Middle frontal gyrus (tissue), 1 donor: ENCODE data around the gene ANKFN1.

Source experiments
- DNase-seq: peaks from one replicate; pipeline ENCODE4 v3.0.0-alpha.2; 2015; ENCODE audit warnings: low spot score; ENCODE audit errors: extremely low spot score

ANKFN1 gene

GRCh38 chr17:56146534-56146933, 6.7 kb upstream of the ANKFN1 start:
- no peak for DNase-seq

GRCh38 chr17:56148333-56148732, 4.9 kb upstream of the ANKFN1 start:
- no peak for DNase-seq

GRCh38 chr17:56149266-56150036, 3.8 kb upstream of the ANKFN1 start:
- no peak for DNase-seq

- DNase-seq = no peak
Observed at GRCh38 chr17:56150649-56151048, 2.6 kb upstream of the ANKFN1 start.

GRCh38 chr17:56157845-56158244, 4.6 kb downstream of the ANKFN1 start:
- no peak for DNase-seq

GRCh38 chr17:56158344-56158743, 5.1 kb downstream of the ANKFN1 start:
- no peak for DNase-seq

- no peak for DNase-seq
Observed at GRCh38 chr17:56158915-56159825, 5.9 kb downstream of the ANKFN1 start.

GRCh38 chr17:56159826-56160380, 6.6 kb downstream of the ANKFN1 start:
- no peak for DNase-seq

- no peak for DNase-seq
Observed at GRCh38 chr17:56160422-56160821, 7.1 kb downstream of the ANKFN1 start.

GRCh38 chr17:56165072-56165641, 11.9 kb downstream of the ANKFN1 start:
- no peak for DNase-seq

GRCh38 chr17:56167491-56167890, 14.2 kb downstream of the ANKFN1 start:
- no peak for DNase-seq

- no peak for DNase-seq
Observed at GRCh38 chr17:56169621-56170020, 16.3 kb downstream of the ANKFN1 start.

- DNase-seq = no peak
Observed at GRCh38 chr17:56171186-56171959, 18.1 kb downstream of the ANKFN1 start.

- DNase-seq = no peak
Observed at GRCh38 chr17:56172517-56172982, 19.3 kb downstream of the ANKFN1 start.

GRCh38 chr17:56173026-56173425, 19.8 kb downstream of the ANKFN1 start:
- no peak for DNase-seq

- DNase-seq = no peak
Observed at GRCh38 chr17:56173958-56174835, 20.9 kb downstream of the ANKFN1 start.

GRCh38 chr17:56175299-56175955, 22.2 kb downstream of the ANKFN1 start:
- no peak for DNase-seq

- DNase-seq = no peak
Observed at GRCh38 chr17:56176091-56176490, 22.8 kb downstream of the ANKFN1 start.

GRCh38 chr17:56177361-56177760, 24.1 kb downstream of the ANKFN1 start:
- DNase-seq = no peak
